GM03348 (cell line): ENCODE results near the gene ENTPD2.
"Not testable (repeated sequence)": the region's sequence is repeated elsewhere in the genome, so short reads cannot be mapped to it uniquely, and the experiment has no call there.

Experiments
- DNase-seq: peaks from one replicate; pipeline ENCODE4 v3.0.0; 2012; ENCODE audit warnings: low spot score

ENTPD2 gene

DNA sequence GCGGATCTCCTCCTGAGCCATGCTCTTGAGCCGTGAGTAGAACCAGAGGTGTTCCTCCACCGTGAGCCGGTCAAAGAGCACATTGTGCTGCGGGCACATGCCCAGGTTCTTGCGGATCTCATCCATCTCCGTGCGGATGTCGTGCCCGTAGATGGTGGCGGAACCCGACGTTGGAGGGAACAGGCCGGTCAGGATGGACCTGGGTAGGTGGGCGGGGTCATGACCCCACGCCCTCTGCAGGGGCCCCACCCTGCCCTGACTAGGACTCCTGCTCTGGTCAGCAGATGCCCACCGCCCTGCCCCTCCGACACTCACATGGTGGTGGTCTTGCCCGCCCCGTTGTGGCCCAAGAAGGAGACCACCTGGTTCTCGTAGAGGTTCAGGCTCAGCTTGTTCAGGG is 37.9 kb downstream of the ENTPD2 start:
- DNase-seq = no peak

DNA sequence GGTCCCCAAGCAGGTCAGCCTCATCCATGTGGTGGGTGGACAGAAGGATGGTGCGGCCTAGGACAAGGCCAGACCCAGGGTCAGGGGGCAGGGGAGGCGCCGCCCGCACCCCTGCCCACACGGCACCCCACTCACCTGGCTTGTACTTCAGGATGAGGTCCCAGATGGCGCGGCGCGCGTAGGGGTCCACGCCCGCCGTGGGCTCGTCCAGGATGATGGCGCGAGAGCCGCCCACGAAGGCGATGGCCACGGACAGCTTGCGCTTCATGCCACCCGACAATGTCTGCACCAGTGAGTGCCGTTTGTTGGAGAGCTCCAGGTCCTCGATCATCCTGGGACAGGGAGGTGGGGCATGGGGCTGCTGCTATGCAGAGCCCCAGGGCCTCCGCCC is 38.3 kb downstream of the ENTPD2 start:
- DNase-seq = no peak

DNA sequence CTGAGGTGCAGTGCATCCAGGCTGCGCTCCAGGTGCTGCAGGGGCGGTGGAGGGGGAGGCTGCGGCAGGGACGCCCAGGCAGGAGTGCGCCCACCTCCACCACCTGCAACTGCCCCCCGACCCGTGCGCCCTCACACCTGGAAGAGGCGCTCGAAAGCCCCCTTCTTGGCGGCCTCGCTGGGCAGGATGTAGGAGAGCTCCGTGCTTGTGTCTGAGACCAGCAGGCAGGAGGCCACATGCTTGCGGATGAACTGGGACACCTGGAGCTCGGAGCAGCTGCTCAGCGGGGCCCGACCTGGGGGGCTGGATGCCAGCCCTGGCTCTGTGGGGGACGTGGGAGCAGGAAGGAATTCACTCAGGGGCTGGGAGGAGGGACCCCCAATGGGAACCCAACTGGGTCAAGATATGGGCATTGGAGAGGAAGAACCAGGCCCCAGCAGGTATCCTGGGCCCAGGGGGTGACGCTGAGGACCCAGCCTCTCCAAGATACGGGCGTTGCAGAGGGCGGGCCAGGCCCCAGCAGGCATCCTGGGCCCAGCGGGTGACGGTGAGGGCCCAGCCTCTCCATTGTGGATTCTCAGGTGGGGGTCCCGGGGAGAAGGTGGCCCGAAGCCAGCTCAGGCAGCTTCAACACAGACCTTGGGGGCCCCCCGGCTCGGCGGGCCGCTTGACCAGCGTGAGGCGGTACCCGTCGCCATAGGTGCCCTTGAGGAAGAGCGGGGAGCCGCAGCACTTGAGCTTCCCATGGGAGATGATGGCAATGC is 38.9 kb downstream of the ENTPD2 start:
- DNase-seq = no peak

DNA sequence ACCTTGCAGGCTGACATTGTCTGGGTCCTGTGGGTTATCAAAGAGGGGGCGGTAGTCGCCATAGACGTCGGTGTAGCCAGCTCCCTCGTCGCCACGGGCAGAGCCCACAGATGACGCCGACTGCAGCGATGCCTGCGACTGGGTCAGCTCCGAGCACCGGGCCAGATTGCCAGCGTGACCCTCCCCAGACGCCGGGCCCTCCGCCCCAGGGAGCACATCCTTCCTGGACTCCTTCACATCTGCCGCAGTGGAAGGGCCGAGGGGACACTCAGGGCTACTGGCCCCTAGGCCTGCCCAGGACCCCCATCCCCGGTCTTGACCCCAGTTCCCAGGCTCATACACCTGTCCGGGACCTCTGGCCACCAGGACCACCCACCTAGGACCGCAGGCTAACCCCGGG is 39.7 kb downstream of the ENTPD2 start:
- DNase-seq = no peak

DNA sequence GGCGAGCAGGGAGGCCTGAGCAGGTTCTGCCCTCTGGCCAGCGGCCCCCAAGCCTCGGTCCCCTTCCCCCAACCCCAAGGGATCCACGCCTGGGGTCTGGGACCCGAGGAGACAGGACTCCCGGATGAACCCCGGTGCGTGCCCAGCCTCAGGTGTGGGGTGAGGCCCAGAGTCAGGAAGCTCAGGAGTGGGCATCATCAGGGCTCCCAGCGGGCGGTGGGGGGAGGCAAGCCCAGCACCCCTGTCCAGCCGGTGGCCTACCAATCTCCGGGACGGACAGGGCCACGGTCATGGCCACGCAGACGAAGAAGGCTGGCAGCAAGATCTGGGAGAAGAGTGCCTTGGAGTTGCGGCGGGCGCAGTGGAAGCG is 40.3 kb downstream of the ENTPD2 start:
- no peak for DNase-seq

DNA sequence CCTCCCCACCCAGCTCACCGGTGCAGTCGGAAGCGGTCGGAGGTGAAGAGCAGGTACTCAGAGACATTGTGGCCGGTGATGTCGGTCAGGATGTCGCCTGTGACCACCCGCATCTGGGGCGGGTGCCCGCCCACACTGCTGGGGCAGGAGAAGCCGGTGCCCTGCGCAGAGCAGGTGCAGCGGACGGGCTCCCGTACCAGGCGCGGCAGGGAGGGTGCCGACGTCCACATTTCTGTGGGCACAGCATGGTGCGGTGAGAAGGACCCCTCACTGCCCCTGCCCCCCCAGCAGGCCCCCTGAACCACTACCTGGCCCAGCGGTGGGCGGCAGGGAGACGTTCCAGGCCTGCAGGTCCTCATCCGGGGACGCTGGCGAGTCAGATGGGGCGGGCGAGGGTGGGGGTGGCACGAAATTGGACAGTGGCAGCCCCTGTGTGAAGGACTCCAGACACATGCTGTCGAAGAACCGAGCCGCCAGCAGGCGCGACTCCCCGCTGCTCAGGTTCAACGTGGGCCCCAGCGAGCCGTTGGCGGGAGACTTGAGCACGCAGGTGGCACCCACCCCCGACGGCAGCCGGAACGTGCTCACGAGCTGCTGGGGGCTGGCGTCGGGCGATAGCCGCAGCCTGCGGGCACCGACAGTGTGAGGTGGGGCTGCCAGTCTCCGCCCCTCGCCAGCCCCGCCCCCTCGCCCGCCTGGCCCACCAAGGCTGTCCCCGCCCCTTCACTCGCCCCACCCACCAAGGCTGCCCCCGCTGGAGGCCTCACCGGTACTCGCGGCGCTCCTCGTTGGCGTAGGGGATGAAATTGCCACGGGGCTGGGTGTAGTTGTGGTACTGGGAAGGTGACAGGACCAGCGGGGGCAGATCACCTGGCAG is 40.9 kb downstream of the ENTPD2 start:
- no peak for DNase-seq

DNA sequence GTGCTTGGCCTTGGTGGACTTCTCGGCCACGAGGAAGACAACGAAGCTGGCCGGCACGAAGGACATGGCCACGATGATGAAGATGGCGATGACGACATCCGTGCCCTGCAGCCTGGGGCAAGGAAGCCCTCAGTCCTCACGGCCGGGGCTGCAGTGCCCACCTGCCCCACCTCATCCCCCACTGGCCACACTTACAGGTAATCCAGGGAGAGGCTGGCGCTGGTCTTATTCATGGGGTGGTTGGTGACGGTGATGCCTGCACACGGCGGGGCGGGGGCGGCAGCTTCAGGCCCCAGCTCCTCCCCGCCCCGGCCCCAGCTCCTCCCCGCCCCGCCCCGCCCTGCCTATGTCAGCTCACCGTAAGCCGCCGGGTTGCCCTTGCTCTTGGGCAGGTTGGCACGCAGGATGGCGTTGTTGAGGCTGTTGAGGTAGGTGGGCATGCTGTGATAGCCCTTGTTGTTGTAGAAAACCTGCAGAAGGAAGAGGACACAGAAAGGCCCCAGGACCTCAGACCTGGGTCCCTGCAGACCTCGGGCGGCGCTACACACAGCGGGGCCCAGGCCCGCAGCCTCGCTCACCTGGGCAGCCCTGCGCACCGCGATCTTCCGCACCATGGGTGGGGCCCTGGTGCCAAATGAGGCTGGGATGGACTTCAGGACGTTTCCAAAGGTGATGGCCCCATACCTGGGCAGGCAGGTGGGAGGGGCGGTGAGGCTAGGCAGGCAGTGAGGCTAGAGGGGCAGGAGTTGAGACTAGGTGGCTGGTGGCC is 41.8 kb downstream of the ENTPD2 start:
- DNase-seq = no peak

DNA sequence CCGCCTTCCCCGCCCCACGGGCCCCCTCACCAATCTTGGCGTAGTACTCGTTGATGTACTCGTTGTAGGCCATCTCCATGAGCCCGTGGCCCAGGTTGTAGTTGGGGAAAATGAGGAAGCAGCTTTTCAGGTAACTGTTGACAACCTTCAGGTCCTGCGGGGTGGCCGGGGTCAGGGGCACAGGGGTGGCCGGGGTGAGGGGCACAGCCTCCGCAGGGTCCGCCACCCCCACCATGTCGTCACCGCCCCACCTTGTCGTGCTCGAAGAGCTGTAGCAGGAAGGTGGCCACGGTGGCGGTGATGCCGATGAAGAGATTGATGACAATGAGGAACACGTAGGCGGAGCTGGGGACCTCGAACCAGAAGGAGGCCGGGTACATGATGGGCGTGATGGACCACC is 42.7 kb downstream of the ENTPD2 start:
- DNase-seq = no peak

DNA sequence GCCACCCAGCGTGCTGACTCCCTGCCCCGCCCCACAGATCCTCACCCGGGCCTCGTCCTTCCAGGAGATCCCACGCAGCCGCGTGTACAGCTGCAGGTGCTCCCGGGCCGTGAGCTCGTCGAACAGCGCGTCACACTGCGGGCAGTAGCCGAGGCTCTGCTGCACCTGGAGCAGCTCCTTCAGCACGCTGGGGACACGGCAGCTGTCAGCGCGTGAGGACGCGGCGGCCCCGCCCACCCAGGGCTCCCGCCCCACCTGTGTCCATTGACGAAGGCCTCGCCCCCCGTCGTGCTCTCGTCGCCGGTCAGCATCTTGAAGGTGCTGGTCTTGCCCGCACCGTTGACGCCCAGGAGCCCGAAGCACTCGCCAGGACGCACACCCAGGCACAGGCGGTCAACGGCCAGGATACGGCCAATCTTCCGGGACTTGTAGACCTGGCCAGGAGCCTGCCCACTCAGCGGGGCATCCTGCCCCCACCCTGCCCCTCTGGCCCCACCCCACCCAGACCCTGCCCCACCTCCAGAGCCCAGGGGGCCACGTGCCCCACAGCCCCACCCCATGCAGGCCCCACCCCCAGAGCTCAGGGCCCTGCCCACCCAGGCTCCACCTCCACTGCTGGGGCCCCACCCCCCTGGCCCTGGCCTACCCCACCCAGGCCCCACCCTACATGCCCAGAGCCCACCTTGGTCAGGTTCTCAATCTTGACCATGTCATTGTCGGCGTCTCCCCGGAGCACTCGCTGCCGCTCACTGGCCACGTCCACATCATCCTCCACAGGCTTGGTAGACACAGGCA is 43.7 kb downstream of the ENTPD2 start:
- DNase-seq = no peak

DNA sequence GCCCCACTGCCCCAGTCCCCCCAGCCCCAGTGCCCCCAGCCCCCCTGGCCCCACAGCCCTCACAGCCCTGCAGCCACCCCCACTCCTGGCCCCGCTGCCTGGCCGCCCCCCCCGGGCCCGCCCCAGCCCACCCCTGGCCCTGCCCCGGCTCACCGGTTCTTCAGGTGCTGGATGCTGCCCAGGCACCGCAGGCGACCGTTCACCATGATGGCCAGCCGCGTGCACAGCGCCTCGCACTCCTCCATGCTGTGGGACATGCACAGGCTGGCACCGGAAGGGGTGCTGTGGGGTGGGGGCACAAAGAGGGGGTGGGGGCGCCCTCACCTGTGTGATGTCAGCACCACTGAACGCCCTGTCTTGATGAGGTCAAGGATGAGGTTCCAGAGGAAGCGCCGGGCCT is 44.6 kb downstream of the ENTPD2 start:
- no peak for DNase-seq

DNA sequence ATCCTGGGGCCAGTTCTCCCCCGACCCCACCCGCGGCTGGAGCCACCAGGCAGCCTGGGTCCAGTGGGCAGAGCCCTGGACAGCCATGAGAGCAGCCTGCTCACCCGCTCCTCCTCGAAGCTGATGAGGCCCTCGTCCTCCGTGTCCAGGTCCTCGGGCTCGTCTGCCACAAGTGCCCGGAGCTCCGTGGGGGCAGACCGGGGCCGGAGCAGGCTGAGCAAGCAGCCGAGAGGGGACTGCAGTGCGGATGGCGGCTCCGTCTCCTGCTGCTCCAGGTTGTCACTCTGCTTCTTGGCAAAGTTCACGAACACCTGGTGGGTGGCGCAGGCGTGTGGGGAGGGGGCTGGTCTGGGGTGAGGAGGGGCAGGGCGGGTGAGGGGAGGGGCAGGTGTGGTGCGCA is 45.5 kb downstream of the ENTPD2 start:
- no peak for DNase-seq

DNA sequence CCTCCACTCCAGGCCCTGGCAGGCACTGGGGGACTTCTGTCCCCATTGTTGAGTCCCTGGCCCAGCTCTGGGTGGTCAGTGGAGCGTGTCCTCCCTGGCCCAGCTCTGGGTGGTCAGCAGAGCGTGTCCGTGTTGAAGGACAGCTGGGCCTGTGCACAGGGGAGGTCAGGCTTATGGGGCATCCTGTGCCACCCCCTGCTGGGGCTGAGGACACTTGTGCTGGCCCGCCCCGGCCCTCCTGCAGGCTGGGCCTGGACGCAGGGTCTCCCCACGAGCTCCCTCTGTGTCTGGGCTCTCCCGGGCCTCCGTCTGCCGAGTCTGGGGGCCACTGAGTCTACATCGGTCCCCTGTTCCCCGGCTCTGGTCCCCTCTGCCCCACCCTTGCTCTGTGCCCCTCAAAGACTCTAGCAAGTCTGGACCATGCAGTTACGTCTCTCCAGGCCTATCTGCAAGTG is 46.0 kb downstream of the ENTPD2 start:
- DNase-seq = no peak

DNA sequence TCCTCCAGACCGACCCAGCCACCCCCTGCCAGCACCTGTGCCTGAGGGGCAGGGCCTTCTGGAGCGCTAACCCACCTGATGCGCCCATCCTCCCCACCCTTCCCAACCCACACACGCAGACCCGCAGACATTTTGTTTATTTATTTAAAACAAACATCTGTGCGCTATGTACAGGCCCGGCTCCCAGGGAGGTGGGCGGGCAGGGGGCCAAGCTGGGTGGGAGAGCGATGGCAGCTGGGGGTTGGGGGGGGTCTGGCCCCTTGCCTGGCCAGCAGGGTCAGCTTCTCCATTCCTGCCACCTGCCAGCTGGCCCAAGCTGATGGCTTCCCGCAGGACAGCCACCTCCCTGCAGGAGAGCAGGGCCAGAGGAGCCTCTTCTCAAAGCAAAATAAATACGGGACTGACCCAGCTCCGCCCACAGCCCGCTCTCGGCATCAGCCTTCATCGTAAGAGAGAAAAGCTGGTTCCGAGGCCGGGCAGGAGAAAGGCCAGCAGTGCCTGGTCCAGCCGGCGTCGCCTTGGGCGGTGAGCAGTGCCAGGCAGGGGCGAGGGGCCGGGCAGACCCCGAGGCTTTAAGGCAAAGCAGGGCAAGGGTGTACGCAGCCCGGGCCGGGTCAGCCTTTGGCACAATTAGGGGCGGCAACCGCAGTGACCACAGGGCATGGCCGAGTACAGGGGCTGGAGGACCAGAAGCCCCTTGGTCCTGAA is 46.6 kb downstream of the ENTPD2 start:
- no peak for DNase-seq

DNA sequence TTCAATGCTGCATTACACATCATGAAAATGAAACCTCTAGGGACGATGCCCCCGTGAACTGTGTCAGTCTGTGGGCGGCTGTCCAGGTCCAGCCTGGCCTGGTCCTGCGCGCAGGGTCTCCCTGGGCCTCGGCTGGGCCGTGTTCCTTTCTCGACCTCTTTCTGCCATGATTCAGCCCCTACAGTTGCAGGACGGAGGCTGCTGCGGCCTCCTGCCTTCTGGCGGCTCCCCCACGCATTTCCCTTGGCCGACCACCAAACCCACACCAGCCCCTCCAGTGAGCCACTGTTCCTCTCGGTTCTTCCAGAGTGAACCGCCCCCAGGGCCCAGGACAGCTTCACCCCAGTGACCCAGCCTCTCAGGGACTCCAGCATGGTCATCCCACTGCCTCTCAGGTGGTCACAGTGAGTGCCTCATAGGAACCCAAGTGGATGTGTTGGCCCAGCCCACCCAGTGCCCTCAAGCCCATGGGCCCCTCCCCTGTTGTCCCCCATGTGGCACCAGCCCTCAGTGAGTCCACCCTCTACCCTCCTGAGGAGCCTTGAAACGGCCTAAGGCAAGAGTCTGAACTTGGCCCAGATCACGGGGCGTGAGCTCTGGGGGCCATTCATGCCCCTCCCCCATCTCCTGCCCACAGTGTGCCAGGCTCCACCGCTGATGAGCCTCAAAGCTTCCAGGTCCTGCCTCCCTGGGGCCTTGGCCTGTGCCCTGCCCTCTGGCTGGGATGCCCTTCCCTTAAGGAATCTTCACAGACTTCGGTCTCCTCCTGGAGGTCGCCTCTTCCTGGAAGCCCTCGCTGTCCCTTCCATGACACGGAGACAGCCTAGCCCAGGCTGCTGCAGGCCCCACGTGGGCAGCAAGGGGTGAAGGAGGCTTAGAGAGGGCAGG is 47.5 kb downstream of the ENTPD2 start:
- no peak for DNase-seq

DNA sequence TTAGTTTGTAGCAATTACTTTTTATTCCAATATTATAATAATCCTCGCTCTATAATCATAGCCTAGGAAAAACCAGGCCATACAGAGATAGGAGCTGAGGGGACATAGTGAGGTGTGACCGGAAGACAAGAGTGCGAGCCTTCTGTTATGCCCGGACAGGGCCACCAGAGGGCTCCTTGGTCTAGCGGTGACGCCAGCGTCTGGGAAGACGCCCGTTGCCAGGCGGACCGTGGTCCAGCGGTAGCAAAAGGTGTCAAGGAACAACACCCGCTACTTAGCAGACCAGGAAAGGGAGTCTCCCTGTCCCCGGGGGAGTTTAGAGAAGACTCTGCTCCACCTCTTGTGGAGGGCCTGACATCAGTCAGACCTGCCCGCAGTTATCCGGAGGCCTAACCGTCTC is 49.6 kb downstream of the ENTPD2 start:
- not testable (repeated sequence) for DNase-seq

DNA sequence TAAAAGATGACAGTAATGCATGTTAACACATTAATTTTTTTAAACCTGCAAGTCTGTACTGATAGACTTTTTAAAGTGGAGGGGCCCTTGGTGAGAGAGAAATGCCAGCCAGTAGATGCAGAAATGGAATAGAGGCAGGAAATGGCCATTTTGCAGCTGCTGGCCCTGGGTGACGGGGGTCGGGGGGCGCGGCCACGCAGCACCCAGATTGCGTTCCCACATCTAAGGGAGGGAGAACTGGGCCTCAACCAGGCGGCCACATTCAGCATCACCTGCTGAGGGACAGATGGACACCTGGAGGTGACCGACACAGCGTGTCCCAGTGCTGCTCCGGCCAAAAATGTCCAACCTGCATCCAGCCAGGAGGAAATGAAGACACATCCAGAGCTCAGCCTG is 51.2 kb downstream of the ENTPD2 start:
- no peak for DNase-seq

DNA sequence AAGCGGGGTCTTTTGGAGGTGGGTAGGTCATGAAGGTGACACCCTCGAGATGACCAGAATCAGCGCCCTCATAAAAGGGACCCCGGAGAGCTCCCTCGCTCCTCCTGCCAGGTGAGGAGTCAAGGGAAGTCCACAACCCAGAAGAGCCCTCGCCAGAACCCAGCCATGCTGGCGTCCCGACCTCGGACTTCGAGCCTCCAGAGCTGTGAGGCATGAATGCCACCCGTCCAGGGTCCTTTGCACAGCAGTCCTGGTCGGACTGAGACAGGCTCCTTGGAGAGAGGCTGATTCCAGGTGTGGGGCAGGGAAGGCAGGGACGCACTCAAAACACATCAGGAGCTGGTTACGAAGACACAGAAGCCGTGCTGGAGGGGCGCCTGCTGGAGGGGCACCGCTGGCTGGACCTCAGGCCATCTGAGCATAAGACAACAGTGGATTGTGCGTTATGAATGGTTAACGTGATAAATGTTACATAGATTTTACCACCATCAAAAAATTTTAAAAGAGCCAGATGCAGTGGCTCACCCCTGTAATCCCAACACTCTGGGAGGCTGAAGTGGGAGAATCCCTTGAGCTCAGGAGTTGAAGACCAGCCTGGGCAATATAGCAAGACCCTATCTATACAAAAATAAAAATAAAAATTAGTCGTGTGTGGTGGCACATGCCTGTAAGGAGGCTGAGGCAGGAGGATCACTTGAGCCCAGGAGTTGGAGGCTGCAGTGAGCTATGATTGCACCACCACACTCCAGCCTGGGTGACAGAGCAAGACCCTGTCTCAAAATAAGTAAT is 51.8 kb downstream of the ENTPD2 start:
- DNase-seq = no peak

DNA sequence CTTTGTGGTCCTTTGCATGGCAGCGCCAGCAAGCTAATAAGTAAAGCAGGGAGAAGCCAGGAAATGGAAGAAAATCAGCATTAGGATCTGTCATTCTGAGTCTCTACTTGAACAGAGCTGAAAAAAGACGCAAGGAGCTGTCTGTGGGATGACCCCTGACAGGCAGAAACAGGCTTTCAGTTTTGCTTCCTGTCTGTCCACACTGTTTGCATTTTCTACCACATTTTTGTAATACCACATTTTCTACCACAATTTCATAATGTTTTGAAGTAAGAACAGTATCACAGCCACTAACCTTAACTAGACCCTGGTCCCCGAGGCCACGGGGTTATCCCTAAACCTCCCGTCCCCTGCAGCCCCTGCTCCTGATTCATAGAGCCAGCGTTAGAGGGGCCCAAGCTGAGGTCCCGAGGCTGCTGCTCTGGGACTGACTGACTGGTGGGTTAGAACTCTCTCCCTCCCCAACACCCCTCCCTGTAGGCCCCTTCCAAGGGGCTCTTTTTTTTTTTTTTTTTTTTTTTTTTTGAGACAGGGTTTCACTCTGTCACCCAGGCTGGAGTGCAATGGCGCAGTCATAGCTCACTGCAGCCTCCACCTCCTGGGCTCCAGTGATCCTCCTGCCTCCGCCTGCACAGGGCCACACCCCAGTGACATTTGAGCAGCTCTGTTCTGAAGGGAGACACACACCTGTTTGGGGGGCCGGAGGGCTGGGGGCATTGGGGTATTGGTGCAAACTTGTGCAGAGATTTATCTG is 53.5 kb downstream of the ENTPD2 start:
- peak; percentile 85 for DNase-seq
